NCI-H748 treated with DMSO at 0.1 percent for 48 hours (cell line): Measurements from ENCODE around the gene HTR3B.
"Not testable (repeated sequence)": the region's sequence is repeated elsewhere in the genome, so short reads cannot be mapped to it uniquely, and the experiment has no call there.

Source experiments
- DNase-seq: peaks from one replicate; lab custom pipeline; 2025; lab: John Stamatoyannopoulos, UW

The HTR3B gene, protein sequence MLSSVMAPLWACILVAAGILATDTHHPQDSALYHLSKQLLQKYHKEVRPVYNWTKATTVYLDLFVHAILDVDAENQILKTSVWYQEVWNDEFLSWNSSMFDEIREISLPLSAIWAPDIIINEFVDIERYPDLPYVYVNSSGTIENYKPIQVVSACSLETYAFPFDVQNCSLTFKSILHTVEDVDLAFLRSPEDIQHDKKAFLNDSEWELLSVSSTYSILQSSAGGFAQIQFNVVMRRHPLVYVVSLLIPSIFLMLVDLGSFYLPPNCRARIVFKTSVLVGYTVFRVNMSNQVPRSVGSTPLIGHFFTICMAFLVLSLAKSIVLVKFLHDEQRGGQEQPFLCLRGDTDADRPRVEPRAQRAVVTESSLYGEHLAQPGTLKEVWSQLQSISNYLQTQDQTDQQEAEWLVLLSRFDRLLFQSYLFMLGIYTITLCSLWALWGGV

DNA sequence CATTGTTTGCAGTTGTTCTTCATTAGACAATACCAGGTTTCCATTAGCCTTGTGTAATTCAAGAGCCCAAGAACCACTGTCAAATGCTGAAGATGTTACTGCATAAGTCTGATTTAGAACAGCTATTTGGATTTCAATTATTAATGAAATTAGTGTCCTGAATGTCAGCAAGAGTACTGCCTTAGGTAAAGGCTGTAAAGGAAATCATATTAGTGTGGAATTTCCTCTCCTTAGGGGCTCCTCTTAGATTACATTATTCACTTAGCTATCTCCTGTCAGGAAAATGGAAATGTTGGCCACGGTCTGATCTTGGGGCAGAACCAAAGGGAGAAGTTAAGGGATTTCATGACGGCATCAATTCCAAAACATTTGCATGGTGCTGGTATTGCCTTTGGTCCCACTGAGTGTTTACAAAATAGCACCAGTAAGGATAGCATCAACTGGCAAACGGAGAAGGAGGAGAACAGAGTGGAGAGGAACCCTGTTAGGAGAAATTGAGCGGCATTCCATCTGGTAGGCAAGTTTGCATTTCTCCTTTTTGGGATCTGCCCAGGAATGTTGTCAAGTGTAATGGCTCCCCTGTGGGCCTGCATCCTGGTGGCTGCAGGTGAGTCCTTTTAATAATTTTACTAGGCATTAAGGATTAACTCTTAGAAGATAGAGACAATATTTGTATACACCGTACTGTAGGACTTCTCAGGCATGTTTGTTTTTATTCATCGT, at the start of gene HTR3B:
Gene HTR3B, plus strand, starts transcription at position 418 of the 723 bp plus-strand sequence. Its CDS starts 138 bp downstream, at position 556.
- DNase-seq, result no peak

DNA sequence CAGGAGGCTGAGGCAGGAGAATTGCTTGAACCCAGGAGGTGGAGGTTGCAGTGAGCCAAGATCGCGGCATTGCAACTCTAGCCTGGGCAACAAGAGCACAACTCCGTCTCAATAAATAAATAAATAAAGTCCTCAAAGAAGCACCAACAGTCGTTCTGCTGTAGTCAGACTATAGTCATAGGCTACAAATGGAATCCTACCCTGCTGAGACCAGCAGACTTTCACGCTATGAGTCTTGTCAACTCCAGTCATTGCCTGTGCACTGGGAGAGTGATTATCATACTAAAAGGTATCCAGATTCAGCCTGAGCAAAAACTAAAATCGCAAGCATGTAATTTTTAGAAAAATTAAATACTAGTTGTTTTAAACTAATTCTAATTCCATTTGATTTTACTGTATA, 48.8 kb upstream of the HTR3B start:
- no peak for DNase-seq

DNA sequence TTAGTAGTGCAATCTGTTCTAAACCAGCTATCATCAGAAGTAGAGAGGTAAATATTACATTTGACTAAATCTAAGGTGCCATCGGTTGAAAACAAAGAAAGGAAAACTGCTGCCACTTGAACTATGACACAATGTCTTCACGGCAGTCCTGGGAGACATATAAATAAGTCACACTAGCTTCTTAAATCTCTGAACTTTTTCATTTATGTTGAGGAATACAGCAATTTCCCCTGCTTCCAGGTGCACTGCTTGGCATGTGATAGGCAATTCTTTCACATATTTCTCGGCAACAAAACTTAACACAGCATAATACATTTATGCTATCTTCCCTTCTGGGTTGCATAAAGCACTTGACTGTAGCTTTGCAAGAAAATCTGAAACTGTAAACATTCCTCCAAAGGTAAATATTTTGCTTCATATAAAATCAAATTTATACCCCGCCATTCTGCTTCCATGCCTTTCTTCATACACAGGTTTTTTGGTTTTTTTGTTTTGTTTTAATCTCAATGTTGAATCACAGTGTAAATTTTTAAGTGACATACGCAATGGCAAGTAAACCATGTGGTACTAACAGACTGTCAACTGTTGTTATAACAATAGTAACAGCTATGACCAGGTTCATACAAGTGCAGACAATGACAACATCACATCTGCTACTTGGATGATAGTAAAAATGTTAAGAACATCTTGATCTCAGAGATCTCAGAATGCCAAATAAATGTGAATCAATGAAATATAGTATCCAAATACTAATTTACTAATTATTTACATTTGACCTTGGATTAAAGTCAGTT, 47.4 kb upstream of the HTR3B start:
- DNase-seq, result no peak

DNA sequence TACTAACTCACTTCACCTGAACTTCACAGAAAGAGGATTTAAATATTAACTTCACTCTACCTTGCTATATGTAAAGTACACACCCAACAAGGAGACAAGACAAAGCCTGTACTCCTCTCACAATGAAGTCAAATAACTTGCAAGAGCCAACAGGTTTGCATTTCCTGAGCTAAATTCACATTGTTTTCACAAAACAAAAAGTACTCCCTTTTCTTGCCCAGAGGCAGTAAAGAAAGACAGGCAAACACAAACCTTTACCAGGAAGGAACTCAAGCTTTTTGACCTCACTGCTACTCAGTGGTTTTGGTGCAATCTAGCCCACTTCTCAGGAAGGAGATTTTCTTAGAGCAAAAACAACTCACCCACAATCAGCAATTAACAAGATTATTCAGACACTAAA, 44.9 kb upstream of the HTR3B start:
- DNase-seq, result no peak

DNA sequence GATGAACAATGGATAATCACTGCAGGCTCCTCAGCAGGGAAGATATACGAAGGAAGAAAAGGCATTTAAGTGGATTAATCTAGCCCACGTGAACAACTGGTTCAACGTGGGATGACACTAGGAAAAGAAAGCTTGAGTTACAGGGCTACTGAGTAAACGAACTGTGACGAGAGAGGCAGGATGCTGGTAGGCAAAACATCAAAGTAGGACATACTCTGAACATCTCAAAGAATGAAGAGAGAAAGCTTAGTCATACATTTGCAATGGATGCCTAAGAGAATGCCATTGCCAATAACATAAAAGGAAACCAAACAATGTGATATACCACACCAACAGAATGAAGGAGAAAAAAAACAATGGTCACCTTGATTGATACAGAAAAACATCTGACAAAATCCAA, 42.2 kb upstream of the HTR3B start:
- no peak for DNase-seq

DNA sequence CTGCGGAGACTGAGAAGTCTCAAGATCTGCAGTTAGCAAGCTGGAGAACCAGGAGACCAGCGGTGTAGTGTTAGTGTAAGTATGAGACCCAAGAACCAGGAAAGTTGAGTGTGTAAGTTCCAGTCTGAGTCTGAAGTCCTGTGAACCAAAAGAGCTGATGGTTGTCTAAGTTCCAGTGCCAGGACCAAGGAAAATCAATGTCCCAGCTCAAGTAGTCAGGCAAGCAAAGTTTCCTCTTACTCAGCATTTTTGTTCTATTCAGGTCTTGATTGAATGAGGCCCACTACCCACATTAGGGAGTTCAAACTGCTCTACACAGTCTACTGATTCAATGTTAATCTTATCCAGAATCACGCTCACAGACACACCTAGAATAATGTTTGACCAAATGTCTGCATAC, 40.2 kb upstream of the HTR3B start:
- no peak for DNase-seq

DNA sequence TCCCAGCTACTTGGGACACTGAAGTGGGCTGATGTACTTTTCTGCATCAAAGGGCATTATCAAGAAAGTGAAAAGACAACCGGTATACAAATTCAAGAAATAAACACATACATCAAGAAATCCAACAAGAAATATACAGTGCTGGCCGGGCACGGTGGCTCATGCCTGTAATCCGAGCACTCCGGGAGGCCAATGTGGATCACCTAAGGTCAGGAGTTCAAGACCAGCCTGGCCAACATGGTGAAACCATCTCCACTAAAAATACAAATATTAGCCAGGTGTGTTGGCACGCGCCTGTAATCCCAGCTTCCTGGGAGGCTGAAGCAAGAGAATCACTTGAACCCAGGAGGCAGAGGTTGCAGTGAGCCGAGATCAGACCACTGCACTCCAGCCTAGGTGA, 38.7 kb upstream of the HTR3B start:
- DNase-seq, result no peak

DNA sequence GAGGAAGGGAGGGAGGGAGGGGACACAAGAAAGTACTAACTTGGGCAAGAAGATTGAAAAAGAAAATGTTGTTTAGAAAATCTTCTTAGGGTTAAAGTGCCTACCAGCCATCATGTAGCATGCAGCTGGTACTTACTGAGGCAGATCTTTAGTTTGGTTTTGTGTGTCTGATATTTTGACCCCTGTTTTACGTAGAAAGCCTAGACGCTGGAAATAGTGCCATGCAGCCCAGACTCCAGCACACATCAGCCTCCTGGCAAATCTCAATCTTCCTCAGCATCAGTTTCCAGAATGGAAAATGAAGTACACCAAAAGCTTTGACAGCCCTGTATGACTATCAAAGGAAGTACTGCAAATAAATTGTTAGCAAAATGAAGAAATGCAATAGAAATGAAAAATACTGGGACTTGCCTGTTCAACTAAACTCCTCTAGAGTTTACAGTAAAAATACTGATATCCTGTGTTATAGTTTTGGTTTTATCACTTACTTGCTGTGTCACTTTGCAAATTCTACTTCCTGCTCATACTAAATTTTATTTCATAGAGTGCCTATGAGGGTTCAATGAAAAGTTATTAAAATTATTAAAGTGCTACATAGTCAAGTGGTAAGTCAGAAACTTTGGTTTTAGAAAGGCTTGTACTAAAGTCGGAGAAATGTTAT, 36.6 kb upstream of the HTR3B start:
- no peak for DNase-seq

DNA sequence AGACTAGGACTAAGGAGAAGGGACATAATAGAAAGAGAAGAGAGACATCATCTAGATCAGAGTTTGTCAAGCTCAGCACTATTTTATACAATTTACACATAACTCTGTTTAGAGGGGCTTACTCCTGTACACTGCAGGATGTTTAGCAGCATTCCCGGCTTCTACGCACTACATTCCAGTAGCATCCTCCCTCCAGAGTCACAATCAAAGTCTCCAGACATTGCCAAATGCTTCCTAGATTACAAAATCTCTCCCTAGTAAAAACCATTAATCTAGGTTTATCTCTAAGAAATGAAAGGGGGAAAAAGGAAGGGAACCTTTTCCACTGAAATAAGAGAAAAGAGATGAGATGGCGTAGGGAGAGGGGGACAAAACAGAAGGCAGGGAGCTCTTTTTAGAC, 33.3 kb upstream of the HTR3B start:
- DNase-seq, result no peak

DNA sequence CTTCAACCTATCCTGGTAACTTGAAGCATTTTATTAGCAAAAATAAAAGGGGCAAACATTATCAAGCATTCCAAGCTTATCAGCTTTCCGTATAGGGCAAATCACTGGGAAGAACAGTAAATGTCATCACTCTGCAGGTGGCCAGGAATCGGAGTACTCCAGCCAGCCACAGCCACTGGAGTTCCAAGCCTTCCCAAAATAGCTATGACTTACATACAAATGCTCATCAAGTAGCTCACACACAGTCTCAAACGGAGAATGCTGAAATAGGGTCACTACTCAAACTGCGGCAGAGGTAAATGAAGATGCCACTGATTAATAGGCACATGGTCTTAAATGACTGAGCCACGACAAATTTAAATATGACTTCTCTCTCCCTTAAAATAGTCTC, 31.4 kb upstream of the HTR3B start:
- DNase-seq, result no peak

DNA sequence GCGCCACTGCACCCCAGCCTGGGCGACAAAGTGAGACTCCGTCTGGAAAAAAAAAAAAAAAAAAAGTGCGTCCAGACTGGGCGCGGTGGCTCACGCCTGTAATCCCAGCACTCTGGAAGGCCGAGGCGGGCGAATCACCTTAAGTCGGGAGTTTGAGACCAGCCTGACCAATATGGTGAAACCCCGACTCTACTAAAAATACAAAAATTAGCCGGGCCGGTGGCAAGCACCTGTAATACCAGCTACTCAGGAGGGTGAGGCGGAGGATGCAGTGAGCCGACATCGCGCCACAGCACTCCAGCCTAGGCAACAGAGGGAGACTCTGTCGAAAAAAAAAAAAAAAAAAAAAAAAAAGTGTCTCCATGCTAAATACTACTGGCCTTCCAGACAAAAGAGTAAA, 30.5 kb upstream of the HTR3B start:
- no peak for DNase-seq

DNA sequence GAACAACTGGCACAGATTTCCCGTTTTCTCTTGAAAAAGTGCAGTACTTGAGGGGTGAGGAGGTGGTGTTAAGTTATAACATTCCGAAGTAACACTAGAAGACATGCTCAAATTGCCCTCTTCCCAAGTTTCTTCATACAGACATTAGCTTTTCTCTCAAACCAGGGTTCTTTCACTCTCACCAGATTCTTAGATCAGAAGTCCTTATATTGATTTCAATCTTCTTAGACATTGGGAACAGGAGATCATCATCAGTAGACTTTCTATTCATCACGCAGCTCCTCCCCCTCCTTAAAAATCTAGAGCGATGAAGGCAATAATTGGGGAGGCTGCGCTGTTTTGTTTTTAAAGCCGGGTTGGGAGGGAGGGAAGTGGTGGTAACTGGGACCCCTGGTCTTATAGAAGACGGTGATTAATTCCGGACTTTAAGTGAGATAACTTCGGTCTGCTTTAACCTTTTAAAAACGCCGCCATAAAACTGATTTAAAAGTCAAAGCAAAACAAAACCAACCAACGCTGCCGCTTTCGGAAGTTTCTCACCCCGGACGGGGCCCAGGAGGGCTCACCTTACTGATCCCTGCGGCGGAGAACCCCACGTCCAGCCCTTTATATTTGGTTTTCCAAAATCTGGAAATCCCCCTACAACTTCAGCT, 29.9 kb upstream of the HTR3B start:
- DNase-seq, result no peak

DNA sequence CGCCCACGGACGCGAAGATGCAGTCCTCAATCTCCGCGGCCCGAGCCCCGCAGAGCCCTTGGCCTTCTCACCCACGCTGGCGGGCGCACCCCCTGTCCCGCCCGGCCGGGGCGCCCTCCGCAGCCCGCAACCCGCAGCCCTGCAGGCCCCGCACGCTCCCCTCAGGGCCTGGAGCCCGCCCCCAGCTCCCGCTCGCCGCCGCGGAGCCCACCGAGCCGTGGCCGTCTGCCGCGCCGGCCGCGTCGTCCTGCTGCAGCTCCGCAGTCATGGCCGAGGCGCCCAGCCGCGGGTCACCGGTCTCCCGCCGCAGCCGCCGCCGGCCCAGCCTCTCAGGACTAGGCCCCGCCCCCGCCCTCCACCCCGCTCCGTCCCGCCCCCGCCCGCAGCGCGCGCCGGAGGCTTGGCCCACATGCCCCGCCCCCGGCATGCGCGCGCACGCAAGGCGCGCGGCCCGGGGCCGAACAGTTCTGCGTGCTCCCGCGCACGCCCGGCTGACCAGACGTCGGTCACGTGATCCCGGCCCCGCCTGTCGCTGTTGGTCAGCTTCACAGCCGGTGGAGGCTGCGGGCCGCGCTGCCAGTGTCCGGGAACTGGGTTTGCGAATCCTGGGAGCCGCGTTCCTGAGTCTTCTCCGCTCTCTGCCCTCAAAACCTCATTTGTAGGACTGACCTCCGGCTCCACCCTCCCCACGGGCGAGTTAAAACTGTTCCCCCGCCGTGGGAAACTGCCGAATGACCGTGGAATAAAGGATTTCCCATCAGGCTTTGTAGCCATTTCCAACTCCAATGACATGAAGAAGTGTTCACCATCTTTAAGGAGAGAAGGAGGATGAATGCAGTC, 29.1 kb upstream of the HTR3B start, which contains the start of gene USP28:
Gene USP28, minus strand, starts transcription at position 339 of the 840 bp plus-strand sequence. Its CDS starts 71 bp downstream, at position 268.
- DNase-seq, result peak; percentile 84

DNA sequence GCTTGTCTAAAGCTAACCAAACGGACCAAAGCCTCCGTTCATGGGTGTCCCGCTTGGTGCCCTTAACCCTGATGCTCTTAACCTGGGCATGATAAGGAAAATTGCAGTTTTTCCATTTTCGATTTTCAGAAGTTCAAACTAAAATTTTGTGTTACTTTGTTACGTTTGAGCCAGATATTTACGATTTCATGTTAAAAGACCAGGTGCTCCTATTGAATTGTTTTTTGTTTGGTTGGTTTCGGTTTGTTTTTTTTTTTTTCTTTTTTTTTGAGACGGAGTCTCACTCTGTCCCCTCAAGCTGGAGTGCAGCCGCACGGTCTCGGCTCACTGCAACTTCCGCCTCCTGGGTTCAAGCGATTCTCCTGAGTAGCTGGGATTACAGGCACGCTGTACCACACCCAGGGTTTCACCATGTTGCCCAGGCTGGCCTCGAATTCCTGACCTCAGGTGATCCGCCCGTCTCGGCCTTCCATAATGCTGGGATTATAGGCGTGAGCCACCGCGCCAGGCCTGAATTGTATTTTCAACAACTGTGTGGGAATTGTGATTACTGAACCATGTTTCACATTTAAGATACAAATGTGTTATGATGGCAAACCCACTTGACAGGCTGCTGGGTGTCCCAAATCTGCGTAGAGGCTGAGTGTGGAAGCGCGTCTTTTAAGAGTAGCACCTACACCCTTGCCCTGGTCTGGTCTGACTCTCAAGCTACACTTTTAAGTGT, 28.4 kb upstream of the HTR3B start:
- DNase-seq, result no peak

DNA sequence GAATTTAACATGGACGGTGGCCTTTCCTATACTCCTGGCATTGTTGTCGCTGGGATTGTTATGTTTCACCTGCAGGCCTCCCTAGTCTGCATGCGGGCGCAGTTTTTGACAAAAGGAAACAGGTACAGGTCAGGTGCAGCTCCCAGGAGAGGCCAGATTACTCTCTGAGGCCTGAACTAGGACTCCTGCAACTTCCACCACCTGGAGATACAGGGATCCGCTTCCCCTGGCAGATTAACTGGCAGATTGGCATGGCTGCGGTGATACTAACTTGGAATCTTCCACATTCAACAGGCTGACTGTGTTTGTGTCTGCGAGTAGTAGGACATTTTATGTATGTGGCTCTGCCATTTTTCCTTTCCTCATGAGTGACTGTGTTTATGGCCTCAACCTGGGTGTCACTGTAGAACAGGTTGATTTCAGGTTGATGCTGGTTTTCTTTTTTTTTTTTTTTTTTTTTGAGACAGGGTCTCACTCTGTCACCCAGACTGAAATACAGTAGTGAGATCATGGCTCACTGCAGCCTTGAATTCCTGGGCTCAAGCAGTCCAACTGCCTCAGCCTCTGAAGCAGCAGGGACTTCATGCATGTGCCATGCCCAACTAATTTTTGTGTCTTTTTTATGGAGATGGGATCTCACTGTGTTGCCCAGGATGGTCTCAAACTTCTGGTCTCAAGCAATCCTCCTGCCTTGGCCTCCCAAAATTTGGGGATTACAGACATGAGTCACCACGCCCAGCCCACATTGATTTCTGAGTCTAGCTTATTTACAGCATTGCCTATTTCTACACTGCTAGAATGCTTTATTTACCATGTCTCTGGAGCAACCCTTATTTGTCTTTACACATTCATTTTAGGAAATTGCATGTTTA, 27.6 kb upstream of the HTR3B start:
- DNase-seq, result no peak

DNA sequence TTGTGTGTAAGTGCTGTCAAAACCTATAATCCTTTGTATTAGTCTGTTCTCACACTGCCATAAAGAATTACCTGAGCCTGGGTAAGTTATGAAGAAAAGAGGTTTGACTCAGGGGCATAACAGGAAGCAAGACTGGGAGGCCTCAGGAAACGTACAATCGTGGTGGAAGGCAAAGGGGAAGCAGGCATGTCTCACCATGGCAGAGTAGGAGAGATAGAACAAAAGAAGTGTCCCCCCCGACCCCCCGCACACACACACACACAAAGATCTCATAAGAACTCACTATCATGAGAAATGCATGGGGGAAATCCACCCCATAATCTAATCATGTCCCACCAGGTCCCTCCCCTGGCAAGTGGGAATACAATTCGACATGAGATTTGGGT, 26.9 kb upstream of the HTR3B start:
- no peak for DNase-seq

DNA sequence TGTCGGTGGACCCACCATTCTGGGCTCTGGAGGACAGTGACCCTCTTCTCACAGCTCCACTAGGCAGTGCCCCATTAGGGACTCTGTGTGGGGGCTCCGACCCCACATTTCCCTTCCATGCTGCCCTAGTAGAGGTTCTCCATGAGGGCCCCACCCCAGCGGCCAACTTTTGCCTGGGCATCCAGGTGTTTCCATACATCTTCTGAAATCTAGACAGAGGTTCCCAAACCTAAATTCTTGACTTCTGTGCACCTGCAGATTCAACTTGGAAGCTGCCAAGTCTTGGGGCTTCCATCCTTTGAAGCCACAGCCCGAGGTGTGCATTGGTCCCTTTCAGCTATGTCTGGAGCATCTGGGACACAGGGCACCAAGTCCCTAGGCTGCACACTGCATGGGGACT, 25.1 kb upstream of the HTR3B start:
- not testable (repeated sequence) for DNase-seq

DNA sequence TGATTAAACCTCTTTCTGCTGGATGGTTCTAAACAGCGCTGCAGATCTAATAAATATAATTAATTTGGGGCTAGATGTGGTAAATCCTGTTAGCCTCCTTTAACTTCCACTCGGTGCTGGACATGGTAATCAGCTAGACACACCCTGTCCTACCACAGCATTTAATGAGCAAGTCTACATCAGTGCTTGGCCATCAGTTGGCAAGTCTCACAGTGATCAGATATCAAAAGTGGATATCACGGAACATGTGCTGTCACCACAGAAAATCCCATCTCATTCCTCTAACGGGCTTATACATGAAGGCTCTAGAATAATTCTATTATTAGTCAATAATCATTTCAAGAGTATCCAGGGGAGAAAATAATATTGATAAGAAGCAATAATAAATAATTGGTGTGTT, 23.6 kb upstream of the HTR3B start:
- no peak for DNase-seq

DNA sequence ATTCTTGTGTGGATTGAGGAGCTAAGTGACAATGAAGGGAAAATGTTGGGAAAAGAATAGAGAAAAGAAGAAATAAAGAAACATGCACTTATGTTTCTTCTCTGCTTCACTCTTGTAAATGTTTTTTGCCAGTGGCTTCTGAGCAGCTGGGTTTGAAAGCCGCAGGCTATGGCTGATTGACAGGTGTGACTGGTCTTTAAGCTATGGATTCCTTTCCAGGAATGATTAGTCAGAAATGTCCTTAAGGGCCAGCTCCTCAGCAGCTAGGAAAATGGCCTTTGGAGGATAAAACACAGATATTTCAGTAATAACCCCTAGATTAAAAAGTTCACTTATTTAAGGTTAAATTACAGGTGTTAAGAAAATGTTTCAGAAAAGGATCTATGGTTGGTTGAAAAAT, 22.7 kb upstream of the HTR3B start:
- DNase-seq, result no peak
